Measurements from ENCODE around the gene DEFB123.

The DEFB123 gene

DNA sequence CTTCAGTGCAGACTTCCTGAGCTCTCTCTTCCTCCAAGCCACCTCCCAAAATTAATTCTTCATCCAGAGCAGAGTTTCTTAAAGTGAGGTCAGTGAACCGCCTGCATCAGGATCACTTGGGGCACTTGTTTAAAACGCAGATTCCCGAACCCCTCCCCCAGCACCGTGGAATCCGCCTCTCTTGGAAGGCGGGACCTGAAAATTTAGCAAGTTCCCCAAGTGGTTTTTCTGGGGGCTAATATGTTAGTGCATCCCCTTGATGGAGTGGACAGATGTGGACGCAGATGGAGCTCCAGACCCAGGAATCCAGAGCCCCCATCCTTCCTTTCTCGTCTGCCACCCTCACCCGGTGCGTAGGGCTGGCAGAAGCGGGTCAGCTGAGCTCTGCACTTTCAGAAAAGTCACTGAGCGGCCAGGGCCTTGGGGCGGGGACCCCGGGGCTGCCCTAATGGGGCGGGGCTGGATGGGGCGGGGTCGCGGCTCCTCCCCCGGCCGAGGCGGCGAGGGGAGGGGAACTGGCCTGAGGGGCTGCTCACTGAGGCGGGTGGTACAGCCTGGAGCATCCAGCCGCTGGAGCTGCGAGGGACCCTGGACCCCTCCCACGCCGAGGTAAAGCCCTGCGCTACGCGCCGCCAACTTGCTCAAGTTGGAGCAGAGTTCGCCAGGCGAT is 34.5 kb downstream of the DEFB123 start, which contains the start of the genes DEFB124 and REM1:
TSS of gene DEFB124 (minus strand) at position 370 of the 670 bp plus-strand sequence. CDS start 2,114 bp downstream, outside the sequence.
TSS of gene REM1 (plus strand) at position 531 of the 670 bp plus-strand sequence. CDS start 1,158 bp downstream, outside the sequence.
- no peak for DNase-seq

DNA sequence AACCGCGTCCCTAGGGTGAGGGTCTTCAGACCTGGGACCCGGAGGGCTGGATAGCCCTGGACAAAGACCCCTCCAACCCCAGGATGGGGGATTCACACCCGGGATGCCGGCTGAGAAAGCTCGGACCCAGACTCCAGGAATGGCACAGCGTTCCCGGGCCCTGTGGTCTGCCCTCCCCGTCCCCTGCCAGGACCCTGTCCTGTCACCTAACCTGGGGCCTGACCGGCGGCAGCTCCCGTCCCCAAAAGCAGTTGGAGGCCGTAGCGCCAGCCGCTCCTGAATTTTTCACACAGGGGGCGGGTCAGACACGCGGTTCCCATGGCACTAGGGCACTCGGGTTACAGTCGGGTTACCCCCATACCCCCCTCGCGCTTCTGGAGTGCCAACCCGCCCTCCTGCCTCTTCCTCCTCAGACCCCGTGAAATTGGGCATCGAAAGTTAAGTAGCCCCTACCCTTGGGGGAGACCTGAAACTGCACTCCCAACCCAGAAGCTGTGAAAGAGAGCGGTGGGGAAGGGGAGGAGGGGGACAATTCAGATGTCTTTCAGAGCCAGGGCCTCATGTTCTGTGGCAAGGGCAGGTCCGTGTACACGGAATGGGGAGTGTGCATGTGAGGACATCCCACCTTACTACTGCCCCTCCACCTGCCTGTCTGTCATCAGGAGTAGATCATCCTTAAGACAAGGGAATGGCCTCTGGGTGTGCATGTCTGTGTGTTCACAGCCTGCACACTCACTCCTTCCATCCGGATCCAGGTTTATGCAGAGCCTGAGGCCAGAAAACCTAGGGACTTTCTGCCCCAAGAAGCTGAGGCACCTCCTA is 35.3 kb downstream of the DEFB123 start:
- no peak for DNase-seq

DNA sequence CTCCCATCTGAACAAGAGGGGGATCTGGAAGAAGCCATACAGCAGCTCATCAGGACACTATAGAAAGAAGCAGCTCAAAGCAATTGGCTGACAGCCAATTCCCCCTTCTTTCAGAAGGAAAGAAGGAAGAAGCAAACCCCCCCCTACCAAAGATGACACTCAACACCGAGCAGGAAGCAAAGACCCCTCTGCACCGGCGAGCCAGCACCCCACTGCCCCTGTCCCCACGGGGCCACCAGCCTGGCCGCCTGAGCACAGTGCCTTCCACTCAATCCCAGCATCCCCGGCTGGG is 35.8 kb downstream of the DEFB123 start:
- DNase-seq: no peak

DNA sequence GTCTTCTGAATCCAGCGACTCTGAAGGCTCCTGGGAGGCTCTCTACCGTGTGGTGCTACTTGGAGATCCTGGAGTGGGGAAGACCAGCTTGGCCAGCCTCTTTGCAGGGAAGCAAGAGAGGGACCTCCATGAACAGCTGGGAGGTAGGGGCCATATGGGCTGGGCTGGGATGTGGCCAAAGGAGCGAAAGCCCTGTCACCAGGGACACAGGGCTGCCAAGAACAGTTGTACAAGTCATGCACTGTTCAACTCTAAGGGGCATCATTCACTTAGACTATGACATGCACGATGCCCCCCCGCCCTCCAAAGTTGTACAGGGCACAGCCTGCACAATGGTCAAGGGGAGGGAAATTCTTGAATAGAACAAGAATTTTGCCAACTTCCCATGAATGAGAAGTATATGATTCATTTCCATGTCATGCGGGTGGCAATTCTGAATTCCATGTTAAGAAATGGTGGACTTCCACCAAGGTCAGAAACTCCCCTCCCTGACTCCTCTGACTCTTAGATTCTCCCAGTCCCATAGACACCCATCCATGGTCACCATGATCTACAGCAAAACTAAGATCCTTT is 36.3 kb downstream of the DEFB123 start:
- DNase-seq: no peak

DNA sequence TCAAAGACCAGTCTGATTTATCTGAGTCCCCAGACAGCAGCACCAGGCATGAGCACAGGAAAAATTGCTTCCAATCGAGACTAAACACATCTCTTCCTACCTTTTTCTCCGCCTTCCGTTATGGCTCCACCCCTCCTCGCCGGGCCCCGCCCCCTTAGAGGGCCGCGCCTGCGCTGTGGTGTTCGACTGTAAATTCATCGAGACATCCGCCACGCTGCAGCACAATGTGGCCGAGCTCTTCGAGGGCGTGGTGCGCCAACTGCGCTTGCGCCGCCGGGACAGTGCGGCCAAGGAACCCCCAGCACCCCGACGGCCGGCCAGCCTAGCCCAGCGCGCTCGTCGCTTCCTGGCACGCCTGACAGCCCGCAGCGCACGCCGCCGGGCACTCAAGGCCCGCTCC is 43.6 kb downstream of the DEFB123 start:
- no peak for DNase-seq

DNA sequence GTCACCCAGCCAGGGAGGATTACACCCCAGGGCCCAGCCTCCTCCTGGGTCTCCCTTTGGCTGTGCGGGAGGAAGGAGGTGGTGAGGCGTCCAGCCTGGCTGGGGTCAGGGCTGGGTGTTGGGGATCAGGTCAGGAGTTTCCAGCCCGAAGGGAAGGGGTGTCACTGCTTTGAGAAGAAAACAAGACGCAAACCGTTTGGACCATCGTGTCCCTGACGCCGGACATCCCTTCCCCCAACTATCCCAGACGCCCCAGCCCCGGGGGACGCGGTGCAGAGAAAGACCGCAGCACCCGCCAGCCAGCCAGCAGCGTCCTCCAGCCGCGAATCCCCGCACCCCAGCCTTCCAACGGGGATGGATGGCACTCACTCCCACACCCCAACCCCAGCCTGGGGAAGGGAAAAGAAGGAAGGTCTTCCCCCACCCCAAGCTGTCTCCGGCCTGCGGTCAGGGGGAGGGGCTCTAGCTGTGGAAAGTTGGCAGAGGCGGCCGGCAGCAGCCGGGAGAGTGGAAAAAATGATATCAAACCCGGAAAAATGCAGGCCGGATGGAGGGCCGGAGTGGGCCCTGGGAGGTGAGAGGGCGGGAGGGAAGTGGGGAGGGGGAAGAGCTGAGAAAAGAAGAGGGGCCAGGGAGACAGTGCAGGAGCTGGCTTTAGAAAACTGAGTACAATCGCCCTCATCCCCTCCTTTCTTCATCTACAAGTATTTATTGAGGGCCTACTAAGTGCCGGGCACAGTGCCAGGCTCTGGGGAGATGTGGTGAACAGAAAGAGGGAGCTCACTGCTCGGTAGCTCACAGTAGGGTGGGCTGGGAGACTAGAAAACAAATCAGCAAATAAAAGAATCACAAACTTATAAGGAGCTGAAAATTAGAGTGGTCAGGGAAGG is 45.3 kb downstream of the DEFB123 start:
- DNase-seq: no peak

DNA sequence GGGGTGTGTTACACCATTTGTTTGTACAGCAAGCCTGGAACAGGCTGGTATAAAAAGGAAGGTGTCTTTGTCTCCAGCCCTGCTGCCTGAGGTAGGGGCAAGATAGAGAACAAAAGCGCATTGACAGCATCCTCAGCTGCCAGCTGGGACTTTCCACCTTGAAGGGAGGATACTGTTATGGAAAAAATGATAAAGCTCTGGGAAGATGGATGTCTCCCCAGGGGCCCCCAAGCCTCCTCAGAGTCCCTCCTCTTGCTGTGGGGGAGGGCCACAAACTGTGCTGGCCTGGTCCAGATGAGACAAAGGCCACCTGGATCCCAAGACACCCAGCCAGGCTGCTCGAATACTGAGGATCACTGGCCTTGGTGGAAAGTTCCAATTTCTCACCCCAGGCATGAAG is 47.7 kb downstream of the DEFB123 start:
- no peak for DNase-seq

DNA sequence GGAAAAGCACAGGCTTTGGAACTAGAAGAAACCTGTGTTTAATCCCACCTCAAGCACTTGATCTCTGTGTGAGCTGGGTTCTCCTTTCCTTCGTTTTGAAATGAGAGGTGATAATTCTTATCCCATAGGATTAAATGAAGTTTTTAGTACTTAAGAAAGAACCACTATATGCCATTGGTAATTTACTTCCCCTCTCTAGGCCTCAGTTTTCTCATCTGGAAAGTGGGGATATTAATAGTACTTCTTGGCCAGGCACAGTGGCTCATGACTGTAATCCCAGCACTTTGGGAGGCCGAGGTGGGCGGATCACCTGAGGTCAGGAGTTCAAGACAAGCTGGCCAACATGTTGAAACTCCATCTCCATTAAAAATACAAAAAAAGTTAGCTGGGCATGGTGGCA is 48.7 kb downstream of the DEFB123 start:
- no peak for DNase-seq

DNA sequence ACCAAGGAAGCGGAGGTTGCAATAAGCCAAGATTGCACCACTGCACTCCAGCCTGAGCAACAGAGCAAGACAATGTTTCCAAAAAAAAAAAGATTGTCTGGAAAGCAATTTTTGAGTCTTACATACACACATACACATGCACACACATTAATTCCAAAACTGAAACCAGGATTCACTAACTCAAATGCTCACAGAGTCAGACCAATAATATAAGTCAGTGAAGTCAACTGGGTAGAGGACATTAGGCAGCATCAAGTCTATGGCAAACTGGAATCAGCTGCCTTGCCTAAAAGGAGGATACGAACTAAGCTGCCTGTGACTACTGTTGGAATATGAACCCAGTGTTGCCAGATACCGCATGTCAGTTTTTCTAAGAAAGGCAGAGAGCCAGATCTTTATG is 50.3 kb downstream of the DEFB123 start:
- no peak for DNase-seq

DNA sequence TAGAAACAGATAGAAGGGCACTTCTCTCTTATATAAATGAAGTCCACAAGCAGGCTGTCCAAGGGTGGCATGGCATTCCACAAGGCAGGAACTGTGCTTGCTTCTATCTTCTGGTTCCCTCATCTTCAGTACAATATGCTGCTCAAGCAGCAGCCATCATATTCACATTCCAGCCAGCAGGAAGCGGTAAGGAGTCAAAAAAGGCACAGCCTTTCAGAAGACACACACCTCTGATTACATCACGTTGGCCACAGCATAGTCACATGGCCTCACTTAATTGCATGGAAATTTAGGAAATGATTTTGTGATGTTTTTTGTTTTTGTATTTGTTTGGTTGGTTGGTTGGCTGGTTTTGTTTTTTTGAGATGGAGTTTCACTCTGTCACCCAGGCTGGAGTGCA is 53.7 kb downstream of the DEFB123 start:
- no peak for DNase-seq

DNA sequence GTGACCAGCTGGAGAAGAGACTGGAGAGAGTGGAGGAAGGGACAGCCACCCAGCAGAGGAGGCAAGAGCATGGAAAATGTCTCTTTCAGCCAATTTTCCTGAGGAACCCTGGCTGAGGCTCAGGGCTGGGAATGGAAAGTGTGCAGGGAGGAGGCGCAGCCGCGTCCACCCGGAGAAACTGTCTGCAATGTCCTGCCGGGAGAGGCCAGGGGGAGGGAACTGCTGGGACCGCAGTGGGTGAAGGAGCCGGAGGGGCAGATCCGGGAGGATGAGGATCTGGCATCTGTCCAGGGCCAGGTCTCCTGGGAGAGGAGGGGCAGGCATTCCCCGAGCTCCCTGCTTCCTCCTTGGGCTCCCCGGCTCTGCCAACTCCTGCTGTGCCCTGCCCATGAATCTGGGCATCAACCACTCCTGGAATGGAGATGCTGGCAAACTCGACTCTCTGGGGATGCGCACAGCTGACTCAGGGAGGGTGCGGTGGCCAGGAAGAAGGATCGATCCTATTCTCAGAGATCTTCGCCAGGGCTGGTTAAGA is 56.4 kb downstream of the DEFB123 start:
- DNase-seq: no peak

DNA sequence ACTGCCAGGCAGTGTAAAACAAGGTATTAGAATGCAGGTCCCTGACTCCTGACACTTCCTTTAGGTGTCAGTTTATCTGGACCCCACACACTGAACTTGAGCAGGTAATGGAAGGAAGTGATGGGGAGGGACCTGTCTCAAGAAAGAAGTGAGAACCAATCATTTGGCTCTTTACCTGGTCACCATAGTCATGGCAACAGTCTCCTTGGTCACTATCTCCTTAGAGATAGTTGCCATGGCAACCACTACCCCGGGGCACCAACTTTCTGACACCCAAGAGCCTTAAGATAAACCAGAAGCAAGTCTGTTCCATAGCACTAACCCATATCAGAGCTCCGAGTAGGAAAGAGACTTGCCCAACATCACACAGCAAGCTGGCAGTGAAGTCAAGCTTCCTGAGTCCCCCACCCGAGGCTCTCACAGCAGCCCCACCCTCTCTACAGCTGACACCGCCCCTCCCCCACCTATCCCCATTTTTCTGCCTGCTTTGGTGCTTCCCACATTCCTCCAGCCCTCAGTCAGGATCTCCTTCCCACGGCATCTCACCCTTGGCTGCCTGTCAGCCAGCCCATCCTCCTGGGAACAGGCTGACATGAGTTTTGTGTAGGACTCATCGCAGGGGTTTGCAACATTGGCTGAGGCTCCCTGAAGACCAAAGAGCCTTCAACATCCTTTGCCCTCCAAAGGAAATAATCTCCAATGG is 57.6 kb downstream of the DEFB123 start:
- DNase-seq: peak; percentile 2

Data from CD4-positive, alpha-beta T cell treated with Interleukin-15 for 1 hour (primary cell).